CD8-positive, alpha-beta memory T cell (primary cell): ENCODE results near the gene STUM. TPM values are rescaled to one million over a fixed set of nuclear protein-coding genes. Genes with fewer than 3 reads are reported as not detected.
A peak's percentile ranks its signal among the peaks of the same experiment; 100 is the strongest.

Source experiments
- CTCF ChIA-PET: fragments of 350-600 bp; sonication (Branson Sonifier 250); formaldehyde crosslinking; loops from one replicate; lab custom pipeline; 2021; ENCODE audit warnings: antibody characterized with exemption; lab: Charles Lee
- POLR2A ChIA-PET: fragments of 350-600 bp; sonication (Branson Sonifier 250); formaldehyde crosslinking; loops from one replicate; lab custom pipeline; 2021; ENCODE audit warnings: antibody characterized with exemption; lab: Charles Lee
- DNase-seq, 5 donors: peaks; one replicate each; pipeline versions ENCODE4 v3.0.0 to v3.0.0-alpha.2; 2020 to 2022; ENCODE audit warnings: mixed read lengths in 1 of 5
- H3K27ac ChIP-seq: one replicate; pipeline ENCODE4 v1.7.0; 2013; ENCODE audit warnings: low read depth, mild to moderate bottlenecking, low read length, moderate library complexity
- H3K27me3 ChIP-seq: 2 replicates; pipeline ENCODE4 v1.7.0; 2013; ENCODE audit warnings: low read length, mild to moderate bottlenecking; ENCODE audit not compliant: insufficient read depth, poor library complexity, severe bottlenecking
- H3K36me3 ChIP-seq: 2 replicates; pipeline ENCODE4 v1.7.0; 2013; ENCODE audit warnings: mild to moderate bottlenecking, low read length, moderate library complexity; ENCODE audit not compliant: insufficient read depth
- H3K4me1 ChIP-seq: 2 replicates; pipeline ENCODE4 v1.7.0; 2013; ENCODE audit warnings: mild to moderate bottlenecking, low read length, moderate library complexity; ENCODE audit not compliant: insufficient read depth
- H3K4me3 ChIP-seq: 2 replicates; pipeline ENCODE4 v1.7.0; 2013; ENCODE audit warnings: mild to moderate bottlenecking, low read length
- H3K9me3 ChIP-seq: 2 replicates; pipeline ENCODE4 v1.7.0; 2013; ENCODE audit warnings: mild to moderate bottlenecking, low read length
- H3K27ac Mint-ChIP-seq, 8 donors: one replicate each; pipeline ENCODE4 v1.8.0; 2020 to 2021; ENCODE audit warnings: mixed read lengths in 8 of 8, mild to moderate bottlenecking in 6 of 8, inconsistent platforms in 3 of 8, moderate library complexity in 3 of 8
- H3K27me3 Mint-ChIP-seq, 2 donors: one replicate each; pipeline ENCODE4 v1.8.0; 2020 to 2021; ENCODE audit warnings: mixed read lengths in 2 of 2, mild to moderate bottlenecking in 1 of 2, moderate library complexity in 1 of 2
- H3K36me3 Mint-ChIP-seq, 3 donors: one replicate each; pipeline ENCODE4 v1.8.0; 2020 to 2021; ENCODE audit warnings: mixed read lengths in 3 of 3, inconsistent platforms in 1 of 3, mild to moderate bottlenecking in 1 of 3
- H3K4me1 Mint-ChIP-seq, 3 donors: one replicate each; pipeline ENCODE4 v1.8.0; 2020 to 2021; ENCODE audit warnings: mixed read lengths in 3 of 3, inconsistent platforms in 1 of 3, mild to moderate bottlenecking in 1 of 3
- H3K4me3 Mint-ChIP-seq, 7 donors: one replicate each; pipeline ENCODE4 v1.8.0; 2020 to 2021; ENCODE audit warnings: mixed read lengths in 7 of 7, mild to moderate bottlenecking in 6 of 7, moderate library complexity in 4 of 7, inconsistent platforms in 2 of 7
- H3K9me3 Mint-ChIP-seq, 5 donors: one replicate each; pipeline ENCODE4 v1.8.0; 2020 to 2022; ENCODE audit warnings: mixed read lengths in 5 of 5, mild to moderate bottlenecking in 3 of 5, moderate library complexity in 2 of 5, inconsistent platforms in 1 of 5
- polyA plus RNA-seq: library from polyadenylated mRNA; unstranded; fragments of 300-500 nt; fragmentation: Illumina TruSeq; gene quantifications from one replicate; pipeline ENCODE4 v1.2.3, GENCODE V29; 2021
- total RNA-seq, 2 experiments: library from RNA; stranded (reverse); gene quantifications; one replicate each; pipeline ENCODE4 v1.2.3, GENCODE V29; 2021

Gene STUM
- total and polyA plus RNA-seq, 3 experiments from 2014 or later = 0.13 TPM; not detected in 2

DNA sequence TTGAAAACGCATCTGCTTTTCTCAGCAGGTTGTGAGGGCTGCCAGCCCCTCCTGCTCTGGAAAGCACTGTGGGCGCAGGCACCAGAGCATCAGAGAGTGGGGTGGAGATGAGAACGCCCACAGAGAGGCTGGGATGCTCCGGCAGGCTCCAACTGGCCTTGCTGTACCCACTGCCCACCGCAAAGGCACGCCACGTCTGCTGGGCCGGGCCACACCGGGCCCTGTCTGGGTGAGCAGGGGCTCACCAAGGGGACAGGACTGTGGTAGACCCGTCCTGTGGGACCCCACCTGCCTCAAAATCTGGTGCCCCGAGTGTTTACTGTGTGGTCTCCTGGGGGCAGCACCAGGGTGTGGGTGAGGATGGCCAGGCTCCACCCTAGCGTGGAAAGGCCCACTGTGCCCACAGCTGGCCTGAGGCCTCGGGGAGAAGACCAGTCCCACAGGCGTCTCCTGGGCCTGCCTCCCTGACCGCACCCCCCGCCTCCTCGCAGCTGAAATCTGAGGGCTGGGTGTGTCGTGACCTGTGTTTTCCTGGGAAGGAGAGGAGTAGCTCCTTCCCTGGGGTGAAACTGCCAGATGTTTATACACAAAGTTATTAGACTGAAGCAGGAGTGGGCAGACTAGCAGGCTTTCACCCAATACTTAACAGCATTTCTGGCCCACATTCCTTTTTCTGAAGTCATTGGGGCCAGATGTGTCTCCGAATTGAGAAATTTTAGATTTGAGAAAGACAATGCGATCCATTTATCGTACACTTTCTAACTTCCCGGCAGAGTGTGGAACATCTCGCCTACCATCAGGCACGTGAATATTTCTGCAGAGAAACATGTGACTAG, 53.8 kb downstream of the STUM start:
- no peaks in the 10 kb centered on the region for H3K27me3 ChIP-seq
- Mint-ChIP-seq H3K4me3 (no peak overlapping the region), H3K27ac (no peak overlapping the region), H3K4me1 (no peaks in the 10 kb centered on the region), H3K36me3 (no peaks in the 10 kb centered on the region), H3K27me3 (peaks cover 11 to 12% of the 10 kb centered on the region in 2 donors), H3K9me3 (no peaks in the 10 kb centered on the region)
- ChIA-PET POLR2A (no interaction called here), CTCF (interaction anchor here (2.1 kb wide), 1 partner anchor 157 kb away, joined by 5 read pairs; no protein-coding TSS in a partner anchor)
- no peaks in the 10 kb centered on the region for H3K4me1 ChIP-seq
- no peak overlapping the region for H3K27ac ChIP-seq
- no peaks in the 10 kb centered on the region for H3K36me3 ChIP-seq
- no peak for DNase-seq
- H3K4me3 ChIP-seq = no peak overlapping the region
- H3K9me3 ChIP-seq = no peaks in the 10 kb centered on the region

DNA sequence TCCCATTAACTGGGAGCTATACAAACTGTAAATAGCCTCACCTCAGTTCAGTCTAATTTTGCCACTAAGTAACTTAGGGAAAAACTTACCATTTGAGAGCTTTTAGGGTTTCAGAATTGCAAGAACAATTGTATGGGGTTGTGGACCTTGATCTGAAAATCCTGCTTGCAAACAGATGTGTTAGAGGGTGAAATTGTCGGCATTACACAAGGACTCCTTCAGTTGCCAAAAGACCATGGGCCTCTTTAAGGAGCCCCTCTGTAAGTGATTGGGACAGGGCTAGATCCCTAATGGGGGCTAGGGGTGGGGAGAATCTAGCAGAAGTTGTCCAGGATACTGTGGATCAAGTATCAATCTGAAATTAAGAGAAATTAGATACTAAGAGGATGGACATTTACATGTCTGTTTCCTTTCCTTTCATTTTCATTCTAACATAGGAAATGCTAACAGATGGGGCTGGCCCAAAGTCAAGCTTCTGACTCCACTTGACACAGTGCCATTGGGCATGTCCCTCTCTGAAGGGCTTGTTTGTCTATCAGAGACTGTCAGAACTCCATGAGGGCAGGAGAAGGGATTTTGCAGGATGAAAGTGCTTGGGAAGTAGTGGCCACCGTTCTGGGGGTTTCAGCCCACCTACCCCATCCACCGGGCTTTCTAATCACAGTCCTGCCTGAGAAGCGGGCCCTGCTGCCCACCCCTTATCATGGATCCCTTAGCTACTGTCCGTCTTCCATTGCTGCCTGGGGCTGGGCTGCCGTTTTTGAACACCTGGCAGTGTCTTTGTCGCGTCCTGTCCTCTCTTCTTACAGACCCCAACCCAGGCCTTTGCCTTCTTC, 54.7 kb downstream of the STUM start:
- Histone ChIP-seq H3K27me3 (no peaks in the 10 kb centered on the region), H3K36me3 (no peaks in the 10 kb centered on the region), H3K27ac (no peak overlapping the region), H3K4me3 (no peak overlapping the region), H3K9me3 (no peaks in the 10 kb centered on the region), H3K4me1 (no peaks in the 10 kb centered on the region)
- CTCF ChIA-PET = interaction anchor here (2.1 kb wide), 1 partner anchor 158 kb away, joined by 5 read pairs; no protein-coding TSS in a partner anchor
- H3K9me3 Mint-ChIP-seq = no peaks in the 10 kb centered on the region
- no peaks in the 10 kb centered on the region for H3K36me3 Mint-ChIP-seq
- peak overlapping the region in 1 of 8 donors; percentile 60 for H3K27ac Mint-ChIP-seq
- H3K27me3 Mint-ChIP-seq = peaks cover 8 to 12% of the 10 kb centered on the region in 2 donors
- DNase-seq = no peak
- H3K4me3 Mint-ChIP-seq = no peak overlapping the region
- POLR2A ChIA-PET = no interaction called here
- H3K4me1 Mint-ChIP-seq = no peaks in the 10 kb centered on the region

DNA sequence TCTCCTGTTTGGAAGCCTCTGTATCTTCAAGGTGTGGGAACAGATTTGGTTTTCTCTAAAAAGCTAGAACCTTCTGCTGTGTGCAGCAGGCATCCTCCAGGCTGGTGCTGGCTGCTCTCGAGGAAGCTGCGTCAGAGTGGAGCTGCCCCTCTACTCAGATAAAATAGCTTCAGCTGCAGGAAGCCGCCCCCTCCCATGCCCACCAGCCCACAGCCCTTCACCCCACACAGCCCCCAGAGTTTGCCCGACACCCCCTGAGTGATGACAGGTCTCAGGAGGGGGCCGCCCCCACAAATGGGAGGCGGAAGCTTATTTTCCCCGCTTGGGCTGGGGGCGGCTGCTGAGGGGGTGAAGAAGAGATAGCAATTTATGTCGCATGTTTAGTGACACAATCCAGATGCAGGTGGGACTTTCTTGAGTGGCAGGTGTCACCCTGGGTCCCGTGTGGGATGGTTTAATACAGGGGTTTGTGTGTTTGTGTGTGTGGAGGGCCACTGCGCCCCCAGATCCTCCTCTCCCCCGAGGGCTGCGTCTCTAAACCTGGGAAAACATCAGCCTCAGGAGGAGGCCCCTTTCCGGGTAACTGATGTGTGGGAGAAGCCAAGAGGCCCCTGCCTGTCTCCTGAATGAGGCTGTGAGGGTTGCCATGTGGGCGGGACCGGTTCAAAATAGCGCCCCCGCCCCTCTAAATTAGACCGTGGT, 55.4 kb downstream of the STUM start:
- POLR2A ChIA-PET = no interaction called here
- Histone ChIP-seq H3K9me3 (no peaks in the 10 kb centered on the region), H3K4me3 (no peak overlapping the region), H3K4me1 (no peaks in the 10 kb centered on the region), H3K27ac (no peak overlapping the region), H3K27me3 (no peaks in the 10 kb centered on the region), H3K36me3 (no peaks in the 10 kb centered on the region)
- DNase-seq = no peak
- Mint-ChIP-seq H3K36me3 (no peaks in the 10 kb centered on the region), H3K4me1 (no peaks in the 10 kb centered on the region), H3K9me3 (no peaks in the 10 kb centered on the region), H3K27me3 (peaks cover 6 to 8% of the 10 kb centered on the region in 2 donors), H3K27ac (no peak overlapping the region), H3K4me3 (no peak overlapping the region)
- CTCF ChIA-PET = interaction anchor here (2.1 kb wide), 1 partner anchor 159 kb away, joined by 5 read pairs; no protein-coding TSS in a partner anchor

GRCh38 chr1:226604560-226605317, 56.2 kb downstream of the STUM start:
- Mint-ChIP-seq H3K4me3 (no peak overlapping the region), H3K36me3 (no peaks in the 10 kb centered on the region), H3K27me3 (peaks cover 11 to 12% of the 10 kb centered on the region in 2 donors), H3K27ac (no peak overlapping the region), H3K4me1 (no peaks in the 10 kb centered on the region), H3K9me3 (no peaks in the 10 kb centered on the region)
- no peak overlapping the region for H3K27ac ChIP-seq
- no peaks in the 10 kb centered on the region for H3K27me3 ChIP-seq
- no peaks in the 10 kb centered on the region for H3K4me1 ChIP-seq
- H3K9me3 ChIP-seq = no peaks in the 10 kb centered on the region
- no peaks in the 10 kb centered on the region for H3K36me3 ChIP-seq
- ChIA-PET POLR2A (no interaction called here), CTCF (interaction anchor here (2.1 kb wide), 1 partner anchor 160 kb away, joined by 5 read pairs; no protein-coding TSS in a partner anchor)
- no peak overlapping the region for H3K4me3 ChIP-seq
- DNase-seq = no peak

- POLR2A ChIA-PET = no interaction called here
These were observed 56.9 kb downstream of the STUM start for GRCh38 chr1:226605318-226605950.

DNA sequence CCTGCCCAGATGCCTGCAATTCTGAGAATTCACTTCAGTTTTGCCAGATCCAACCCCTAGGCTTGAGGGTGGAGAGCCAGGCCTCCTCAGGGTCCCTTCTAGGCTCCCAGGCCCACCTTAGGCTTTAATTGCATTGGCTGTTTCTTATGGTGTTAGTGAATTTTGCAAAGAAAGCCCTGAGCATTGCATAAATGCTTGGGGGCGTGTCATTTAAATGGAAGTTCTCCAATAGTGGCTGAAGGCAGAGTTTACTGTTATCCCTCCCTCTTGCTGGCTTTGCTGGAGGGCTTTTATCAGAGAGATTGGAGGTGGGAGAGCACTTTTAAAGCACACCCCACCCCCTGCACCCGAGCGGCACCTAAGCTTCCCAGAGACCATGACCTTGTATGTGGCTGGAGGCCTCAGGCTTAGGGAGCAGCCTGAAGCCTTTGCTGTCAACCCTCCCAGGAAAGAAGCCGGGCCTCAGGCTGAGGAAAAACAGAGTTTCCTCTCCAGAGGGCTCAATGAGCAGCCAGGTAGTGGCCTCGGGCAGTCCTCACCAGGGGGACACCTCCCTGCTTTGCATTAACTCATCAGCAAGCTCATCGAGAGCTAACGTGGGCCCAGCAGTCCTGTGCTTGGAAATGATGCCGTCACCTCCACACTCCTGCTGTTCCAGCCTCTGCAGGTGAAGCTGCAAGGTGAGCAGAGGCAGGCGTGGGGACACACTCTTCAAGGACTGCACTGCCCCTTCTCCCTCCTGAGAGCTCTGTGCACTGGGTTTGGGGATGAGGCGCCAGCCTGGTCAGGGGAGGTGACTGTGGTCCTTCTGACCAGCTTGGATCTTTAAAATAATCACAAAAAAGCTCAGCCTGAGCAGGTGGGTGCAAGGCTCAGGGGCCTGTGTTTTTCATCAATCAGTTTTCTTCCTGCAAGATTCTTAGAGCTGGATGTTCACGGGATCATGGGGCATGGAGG, 58.0 kb downstream of the STUM start:
- H3K36me3 Mint-ChIP-seq = no peaks in the 10 kb centered on the region
- DNase-seq = peak in 1 of 5 donors; percentile 39
- no peaks in the 10 kb centered on the region for H3K4me1 Mint-ChIP-seq
- no peaks in the 10 kb centered on the region for H3K9me3 Mint-ChIP-seq
- ChIA-PET CTCF (interaction anchor here (1.1 to 1.4 kb wide), 3 partner anchors 59 to 182 kb away, joined by 3 to 5 read pairs (median 4); no protein-coding TSS in a partner anchor), POLR2A (no interaction called here)
- Histone ChIP-seq H3K9me3 (no peaks in the 10 kb centered on the region), H3K27me3 (no peaks in the 10 kb centered on the region), H3K27ac (no peak overlapping the region), H3K4me3 (no peak overlapping the region), H3K36me3 (no peaks in the 10 kb centered on the region), H3K4me1 (no peaks in the 10 kb centered on the region)
- peaks cover 8 to 11% of the 10 kb centered on the region in 2 donors for H3K27me3 Mint-ChIP-seq
- H3K27ac Mint-ChIP-seq = peak overlapping the region in 1 of 8 donors; percentile 47
- no peak overlapping the region for H3K4me3 Mint-ChIP-seq

More at GRCh38 chr1:226605318-226605950, 56.9 kb downstream of the STUM start:
- H3K27me3 Mint-ChIP-seq = peaks cover 11 to 14% of the 10 kb centered on the region in 2 donors
- Histone ChIP-seq H3K9me3 (no peaks in the 10 kb centered on the region), H3K4me3 (no peak overlapping the region), H3K4me1 (no peaks in the 10 kb centered on the region), H3K27me3 (no peaks in the 10 kb centered on the region), H3K27ac (no peak overlapping the region), H3K36me3 (no peaks in the 10 kb centered on the region)
- H3K9me3 Mint-ChIP-seq = no peaks in the 10 kb centered on the region
- no peaks in the 10 kb centered on the region for H3K36me3 Mint-ChIP-seq
- H3K27ac Mint-ChIP-seq = no peak overlapping the region
- peak overlapping the region in 1 of 7 donors; percentile 40 for H3K4me3 Mint-ChIP-seq
- CTCF ChIA-PET = no interaction called here
- no peaks in the 10 kb centered on the region for H3K4me1 Mint-ChIP-seq
- DNase-seq = no peak
